Measurements from ENCODE around the gene CTDSP2.

The CTDSP2 gene

GRCh38 chr12:57869298-57869926, 22.9 kb upstream of the CTDSP2 start:
- TF ChIP-seq, protein P1, sequence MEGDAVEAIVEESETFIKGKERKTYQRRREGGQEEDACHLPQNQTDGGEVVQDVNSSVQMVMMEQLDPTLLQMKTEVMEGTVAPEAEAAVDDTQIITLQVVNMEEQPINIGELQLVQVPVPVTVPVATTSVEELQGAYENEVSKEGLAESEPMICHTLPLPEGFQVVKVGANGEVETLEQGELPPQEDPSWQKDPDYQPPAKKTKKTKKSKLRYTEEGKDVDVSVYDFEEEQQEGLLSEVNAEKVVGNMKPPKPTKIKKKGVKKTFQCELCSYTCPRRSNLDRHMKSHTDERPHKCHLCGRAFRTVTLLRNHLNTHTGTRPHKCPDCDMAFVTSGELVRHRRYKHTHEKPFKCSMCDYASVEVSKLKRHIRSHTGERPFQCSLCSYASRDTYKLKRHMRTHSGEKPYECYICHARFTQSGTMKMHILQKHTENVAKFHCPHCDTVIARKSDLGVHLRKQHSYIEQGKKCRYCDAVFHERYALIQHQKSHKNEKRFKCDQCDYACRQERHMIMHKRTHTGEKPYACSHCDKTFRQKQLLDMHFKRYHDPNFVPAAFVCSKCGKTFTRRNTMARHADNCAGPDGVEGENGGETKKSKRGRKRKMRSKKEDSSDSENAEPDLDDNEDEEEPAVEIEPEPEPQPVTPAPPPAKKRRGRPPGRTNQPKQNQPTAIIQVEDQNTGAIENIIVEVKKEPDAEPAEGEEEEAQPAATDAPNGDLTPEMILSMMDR (IDR thresholded peaks at IDR 0.05; ENCODE audit: insufficient read depth, low read depth, low read length, missing control alignments) = no peak
- DNase-seq (ENCODE audit: low read depth) = no peak
- no peak overlapping the region for H3K4me3 ChIP-seq (ENCODE audit: low read depth, low read length)

- TF ChIP-seq, protein P1 (IDR thresholded peaks at IDR 0.05; ENCODE audit: insufficient read depth, low read depth, low read length, missing control alignments) = no peak
- H3K4me3 ChIP-seq (ENCODE audit: low read depth, low read length) = no peak overlapping the region
- DNase-seq (ENCODE audit: low read depth) = no peak
Observed at GRCh38 chr12:57868851-57869268, 22.3 kb upstream of the CTDSP2 start.

GRCh38 chr12:57868221-57868620, 21.7 kb upstream of the CTDSP2 start:
- no peak overlapping the region for H3K4me3 ChIP-seq (ENCODE audit: low read depth, low read length)
- TF ChIP-seq, protein P1 (IDR thresholded peaks at IDR 0.05; ENCODE audit: insufficient read depth, low read depth, low read length, missing control alignments) = no peak
- no peak for DNase-seq (ENCODE audit: low read depth)

DNA sequence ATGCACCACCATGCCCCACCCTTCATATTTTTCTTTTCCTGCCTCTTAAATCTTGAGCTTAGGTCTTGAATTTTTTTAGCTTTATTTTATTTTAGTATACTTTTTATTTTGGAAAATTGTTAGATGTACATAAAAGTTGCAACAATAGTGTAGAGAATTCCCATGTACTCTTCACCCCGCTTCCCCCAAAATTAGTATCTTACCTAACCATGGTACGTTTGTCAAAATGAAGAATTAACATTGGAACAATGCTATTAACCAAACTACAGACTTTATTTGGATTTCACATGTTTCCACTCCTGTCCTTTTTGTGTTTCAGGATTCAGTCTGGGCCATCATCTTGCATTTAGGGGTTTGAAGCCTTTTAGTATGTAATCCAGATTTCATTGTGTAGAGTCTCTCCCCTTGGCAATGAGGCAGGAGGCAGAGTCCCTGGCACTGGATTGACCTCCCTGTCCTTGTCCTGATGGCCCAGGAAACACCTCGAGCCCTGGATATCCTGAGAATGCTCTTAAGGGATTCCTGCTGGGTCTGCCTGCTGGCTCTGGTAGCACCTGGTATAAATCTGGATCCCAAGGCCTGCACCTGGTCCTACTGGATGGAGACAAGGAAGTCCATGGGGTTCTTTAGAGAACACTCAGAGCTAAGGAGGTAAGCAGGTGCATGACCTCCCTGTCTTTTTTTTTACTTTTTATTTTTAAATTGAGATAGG, 19.9 kb upstream of the CTDSP2 start:
- DNase-seq (ENCODE audit: low read depth) = no peak
- TF ChIP-seq, protein P1 (IDR thresholded peaks at IDR 0.05; ENCODE audit: insufficient read depth, low read depth, low read length, missing control alignments) = no peak
- H3K4me3 ChIP-seq (ENCODE audit: low read depth, low read length) = no peak overlapping the region

- peak; percentile 46 for DNase-seq (ENCODE audit: low read depth)
- H3K4me3 ChIP-seq (ENCODE audit: low read depth, low read length) = peak overlapping the region; percentile 64
- TF ChIP-seq, protein P1 (IDR thresholded peaks at IDR 0.05; ENCODE audit: insufficient read depth, low read depth, low read length, missing control alignments) = no peak
Observed at GRCh38 chr12:57865084-57865751, 18.7 kb upstream of the CTDSP2 start.

GRCh38 chr12:57864442-57865083, 18.0 kb upstream of the CTDSP2 start:
- H3K4me3 ChIP-seq (ENCODE audit: low read depth, low read length) = peak overlapping the region; percentile 64
- TF ChIP-seq, protein P1 (IDR thresholded peaks at IDR 0.05; ENCODE audit: insufficient read depth, low read depth, low read length, missing control alignments) = no peak
- no peak for DNase-seq (ENCODE audit: low read depth)
